ENCODE data around the gene LY6G6C. TPM values are rescaled to one million over a fixed set of nuclear protein-coding genes. Genes with fewer than 3 reads are reported as not detected.

LY6G6C gene
- total RNA-seq, 6 donors from 2014 or later, result 0.23 TPM; not detected in 5

- peaks cover 23 to 39% (median 32%) of the 10 kb centered on the region in 4 donors for H3K4me1 ChIP-seq
- no peaks in the 10 kb centered on the region for H3K9me3 ChIP-seq
- 91 to 92% methylated on average over 18 to 25 of the region's 25 CpGs for WGBS, 2 donors
- no peak for DNase-seq
- H3K27ac ChIP-seq, result peak overlapping the region in 2 of 4 donors; percentile 21 to 93
- H3K27me3 ChIP-seq, result no peaks in the 10 kb centered on the region
- TF ChIP-seq EP300 (IDR thresholded peaks at IDR 0.05) (no peak), CTCF (IDR thresholded peaks at IDR 0.05) (no peak)
- peaks cover 0 to 24% (median 2%) of the 10 kb centered on the region in 4 donors for H3K36me3 ChIP-seq
- no peak overlapping the region for H3K4me3 ChIP-seq
- ATAC-seq (ENCODE audit: low FRiP score in 2 of 2), result no peak
Observed at GRCh38 chr6:31723980-31724691, 2.6 kb upstream of the LY6G6C start.

GRCh38 chr6:31723245-31723979 lies 1.9 kb upstream of the LY6G6C start, which contains the start of gene MPIG6B:
Gene MPIG6B, plus strand, starts transcription at chr6:31723373. Its CDS starts 11 bp downstream, at chr6:31723384.
- Histone ChIP-seq H3K4me3 (no peak within 1 kb of the TSS), H3K9me3 (no peaks in the 10 kb centered on the region), H3K27ac (peak within 1 kb of the TSS in 1 of 4 donors; percentile 93), H3K36me3 (peaks cover 0 to 24% (median 2%) of the 10 kb centered on the region in 4 donors), H3K27me3 (no peaks in the 10 kb centered on the region), H3K4me1 (peaks cover 23 to 32% (median 26%) of the 10 kb centered on the region in 4 donors)
- ATAC-seq (ENCODE audit: low FRiP score in 2 of 2) (no peak), DNase-seq (no peak)
- WGBS, 2 donors, result 69 to 81% methylated on average over 29 to 42 of the region's 46 CpGs
- TF ChIP-seq EP300 (IDR thresholded peaks at IDR 0.05), result no peak

DNA sequence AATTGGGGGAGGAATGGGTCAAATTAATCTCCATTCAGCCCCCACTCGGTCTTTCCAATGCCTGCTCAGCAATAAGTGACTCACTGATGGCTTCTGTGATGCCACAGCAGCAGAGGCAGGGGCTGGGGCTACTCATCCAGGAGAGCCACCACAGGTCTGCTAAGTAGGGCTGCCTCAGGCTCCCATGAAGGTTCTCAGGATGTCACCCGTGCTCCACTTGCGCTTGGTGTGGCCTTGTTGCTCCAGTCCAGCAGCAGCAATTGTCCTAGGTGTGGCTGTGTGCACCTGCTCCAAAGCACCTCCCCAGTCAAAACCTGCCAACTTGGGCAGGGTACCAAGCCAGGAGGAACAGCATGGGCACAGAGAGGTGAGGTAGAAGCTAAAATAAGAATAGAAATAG lies 627 bp upstream of the LY6G6C start:
- no peaks in the 10 kb centered on the region for H3K27me3 ChIP-seq
- H3K4me1 ChIP-seq, result peaks cover 13 to 22% (median 18%) of the 10 kb centered on the region in 4 donors
- ATAC-seq (ENCODE audit: low FRiP score in 2 of 2) (no peak), DNase-seq (no peak)
- 91% methylated on average over 3 of the region's 3 CpGs; no CpG with 5 or more reads in 1 of the 2 donors for WGBS, 2 donors
- H3K36me3 ChIP-seq, result peaks cover 0 to 14% (median 1%) of the 10 kb centered on the region in 4 donors
- no peak for TF ChIP-seq POLR2AphosphoS5 (IDR thresholded peaks at IDR 0.05)
- TF ChIP-seq EP300 (IDR thresholded peaks at IDR 0.05), result no peak
- no peak for TF ChIP-seq POLR2A (IDR thresholded peaks at IDR 0.05)
- TF ChIP-seq CTCF (IDR thresholded peaks at IDR 0.05), result no peak
- H3K4me3 ChIP-seq, result no peak overlapping the region
- no peak overlapping the region for H3K27ac ChIP-seq
- no peaks in the 10 kb centered on the region for H3K9me3 ChIP-seq

DNA sequence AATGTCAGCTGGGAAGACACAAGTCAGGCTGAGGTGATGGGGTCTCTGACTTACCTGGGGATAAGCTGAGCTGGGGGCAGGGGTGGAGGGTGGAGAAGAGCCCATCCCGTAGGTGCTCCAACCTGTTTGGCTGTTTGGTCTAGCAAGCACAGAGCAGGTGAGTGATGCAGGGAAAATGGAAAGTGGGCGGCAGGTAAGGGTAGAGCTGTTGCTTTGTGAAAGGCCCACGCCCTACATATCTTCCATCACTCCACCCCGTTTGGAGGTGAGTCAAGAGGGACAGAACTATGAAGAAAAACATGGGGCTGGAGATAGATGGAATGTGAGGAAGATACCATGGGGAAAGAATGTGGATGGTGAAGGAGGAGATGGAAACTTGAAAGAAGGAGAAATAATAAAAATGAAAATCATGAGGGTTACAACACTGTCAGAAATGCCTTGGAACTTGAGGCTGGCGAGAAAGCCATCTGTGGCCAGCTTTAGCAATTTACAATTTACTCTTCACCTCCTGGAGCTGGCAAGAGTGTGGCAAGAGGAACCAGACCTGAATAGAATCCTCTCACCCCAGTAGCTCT lies 1.3 kb downstream of the LY6G6C start:
- Histone ChIP-seq H3K36me3 (no peaks in the 10 kb centered on the region), H3K4me3 (no peak overlapping the region), H3K27ac (no peak overlapping the region), H3K4me1 (peaks cover 0 to 13% (median 3%) of the 10 kb centered on the region in 4 donors), H3K27me3 (no peaks in the 10 kb centered on the region), H3K9me3 (no peaks in the 10 kb centered on the region)
- WGBS, 2 donors, result 69 to 80% methylated on average over 5 of the region's 5 CpGs
- TF ChIP-seq POLR2AphosphoS5 (IDR thresholded peaks at IDR 0.05) (no peak), POLR2A (IDR thresholded peaks at IDR 0.05) (no peak), EP300 (IDR thresholded peaks at IDR 0.05) (no peak), CTCF (IDR thresholded peaks at IDR 0.05) (no peak)
- ATAC-seq (ENCODE audit: low FRiP score in 2 of 2) (no peak), DNase-seq (no peak)

- WGBS, 2 donors, result 80 to 88% methylated on average over 6 of the region's 6 CpGs
- no peaks in the 10 kb centered on the region for H3K27me3 ChIP-seq
- peaks cover 0 to 13% (median 2%) of the 10 kb centered on the region in 4 donors for H3K4me1 ChIP-seq
- no peak for ATAC-seq (ENCODE audit: low FRiP score in 2 of 2)
- H3K9me3 ChIP-seq, result no peaks in the 10 kb centered on the region
- no peak overlapping the region for H3K4me3 ChIP-seq
- peak in 1 of 2 donors; percentile 34 for DNase-seq
- TF ChIP-seq POLR2A (IDR thresholded peaks at IDR 0.05) (no peak), EP300 (IDR thresholded peaks at IDR 0.05) (no peak), CTCF (IDR thresholded peaks at IDR 0.05) (no peak), POLR2AphosphoS5 (IDR thresholded peaks at IDR 0.05) (no peak)
- peak overlapping the region in 2 of 4 donors; percentile 35 to 65 for H3K27ac ChIP-seq
- no peaks in the 10 kb centered on the region for H3K36me3 ChIP-seq
Observed at GRCh38 chr6:31719001-31719400, 2.5 kb downstream of the LY6G6C start.

Data from upper lobe of left lung (tissue), 6 donors.